RPMI7951 (cell line): ENCODE measurements around the gene HLA-DMA. TPM values are rescaled to one million over a fixed set of nuclear protein-coding genes. Genes with fewer than 3 reads are reported as not detected.
A peak's percentile ranks its signal among the peaks of the same experiment; 100 is the strongest.
"Not testable (repeated sequence)": the region's sequence is repeated elsewhere in the genome, so short reads cannot be mapped to it uniquely, and the experiment has no call there.

Experiments used
- DNase-seq: peaks from one replicate; pipeline ENCODE4 v3.0.0-alpha.2; 2012; ENCODE audit warnings: low read depth
- total RNA-seq: library from RNA; depleted of rRNA; stranded (reverse); fragments of >200 nt; shearing (Covaris generic); gene quantifications from 2 replicates; pipeline ENCODE4 v1.2.3, GENCODE V29; 2014

The HLA-DMA gene
- total RNA-seq, 1 experiment from 2014 or later = 10.9 TPM

DNA sequence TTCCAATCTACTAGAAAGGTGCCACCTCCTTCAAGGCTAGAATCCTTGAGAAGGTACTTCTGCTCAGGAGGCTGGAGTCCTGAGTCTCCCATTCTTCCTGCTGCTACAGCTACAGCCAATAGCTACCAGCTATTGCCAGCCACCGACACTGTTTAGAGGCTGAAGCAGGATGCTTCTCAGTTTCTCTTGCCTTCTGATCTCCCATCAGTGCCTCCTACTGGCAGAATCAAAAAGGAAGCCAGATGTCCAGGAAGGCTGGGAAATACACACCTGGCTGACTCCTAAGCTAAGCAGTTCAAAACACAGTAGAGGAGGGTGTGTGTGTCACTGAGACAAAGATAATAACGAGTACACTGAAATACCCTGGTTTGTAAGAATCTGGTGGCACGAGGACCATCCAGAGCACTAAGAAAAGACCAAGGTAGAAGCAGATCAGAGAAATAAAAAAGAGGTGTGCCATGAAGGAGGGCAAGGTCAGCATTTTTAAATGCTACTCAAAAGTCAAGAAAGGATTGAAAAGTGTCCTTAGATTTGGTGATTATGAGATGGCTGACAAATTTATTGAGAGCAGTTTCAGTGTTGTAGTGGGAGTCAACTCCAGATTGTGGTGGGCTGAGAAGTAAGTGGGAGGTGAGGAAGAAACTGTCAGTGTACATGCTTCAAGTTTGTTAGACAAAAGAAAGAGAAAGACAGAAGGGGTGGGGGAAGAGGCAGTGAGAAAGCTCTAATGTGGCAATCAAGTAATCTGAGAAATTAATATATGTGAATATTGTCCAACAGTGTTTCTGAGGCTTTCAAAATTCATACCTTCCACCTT lies 2.3 kb upstream of the HLA-DMA start:
- peak; percentile 23 for DNase-seq

DNA sequence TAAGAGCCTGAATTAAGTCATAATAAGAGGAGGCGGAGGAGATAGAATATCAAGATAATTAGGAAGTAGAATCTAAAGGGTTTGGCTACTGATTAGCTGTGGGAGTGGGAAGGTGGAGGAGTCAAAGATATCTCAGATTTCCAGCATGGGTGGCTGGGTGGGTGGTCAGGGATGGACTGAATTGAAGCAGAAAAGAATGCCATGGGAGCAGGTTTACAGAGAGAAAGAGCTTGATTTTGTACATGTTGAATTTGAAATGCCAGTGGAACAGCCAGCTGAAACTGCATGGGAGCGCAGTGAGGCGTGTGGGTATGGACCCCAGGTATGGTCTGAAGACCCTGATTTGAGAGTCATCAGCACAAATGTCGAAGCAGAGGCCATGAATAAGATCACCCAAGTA lies 1.4 kb upstream of the HLA-DMA start:
- no peak for DNase-seq

DNA sequence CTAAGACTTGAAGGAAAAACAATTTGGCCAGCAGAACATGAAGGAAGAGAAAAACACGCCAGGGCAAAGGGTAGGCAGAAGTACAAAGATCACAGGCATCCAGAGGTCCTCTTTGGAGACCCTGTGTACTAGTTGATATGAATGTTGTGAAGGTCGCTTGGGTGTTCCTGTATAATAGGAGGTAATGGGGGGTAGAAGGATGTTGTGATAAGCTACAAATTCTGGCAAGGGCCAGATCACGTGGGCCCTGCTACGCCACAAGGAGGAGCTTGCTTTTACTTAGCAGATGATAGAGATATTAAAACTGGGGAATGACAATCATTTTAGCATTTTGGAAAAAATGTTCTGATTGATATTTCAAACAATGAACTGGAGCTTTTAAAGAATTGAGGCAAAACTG lies 878 bp upstream of the HLA-DMA start:
- no peak for DNase-seq

DNA sequence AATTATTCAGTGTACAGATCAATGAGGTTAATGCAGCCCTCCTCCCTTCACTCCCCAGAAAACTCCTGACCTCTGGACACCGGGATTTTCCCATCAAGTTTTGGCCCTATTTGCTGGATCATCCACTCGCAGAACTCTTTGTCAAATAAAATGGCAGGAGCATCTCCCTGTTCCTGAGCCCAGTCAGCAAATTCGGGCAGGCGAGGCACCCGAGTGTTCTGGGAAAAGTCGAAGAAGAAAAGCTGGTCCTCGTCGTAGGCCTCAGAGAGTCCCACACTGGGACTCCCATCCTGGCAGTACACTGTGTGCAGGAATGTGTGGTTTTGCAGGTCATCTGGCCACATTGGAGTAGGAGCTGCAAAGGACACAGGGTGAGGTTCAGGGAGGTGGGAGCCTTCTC lies 2.4 kb downstream of the HLA-DMA start:
- no peak for DNase-seq

DNA sequence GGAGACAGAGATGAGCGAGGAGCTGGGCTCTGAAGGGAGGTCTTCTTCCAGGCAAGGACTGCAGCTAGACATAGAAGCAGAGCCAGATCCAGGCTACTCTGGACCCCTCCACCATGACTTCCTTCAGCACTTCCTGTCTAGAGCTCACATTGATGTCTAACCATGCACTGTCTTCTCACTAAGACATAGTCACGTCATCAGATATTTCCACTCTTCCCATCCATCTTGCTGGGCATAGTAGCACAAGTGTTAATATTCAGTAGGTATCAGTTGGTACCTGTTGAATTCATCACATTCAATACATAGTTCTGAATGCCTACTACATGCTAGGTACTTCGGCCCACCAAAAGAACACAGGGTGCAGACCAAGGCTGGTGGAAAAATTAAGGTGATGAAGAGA lies 2.9 kb downstream of the HLA-DMA start:
- DNase-seq = no peak

DNA sequence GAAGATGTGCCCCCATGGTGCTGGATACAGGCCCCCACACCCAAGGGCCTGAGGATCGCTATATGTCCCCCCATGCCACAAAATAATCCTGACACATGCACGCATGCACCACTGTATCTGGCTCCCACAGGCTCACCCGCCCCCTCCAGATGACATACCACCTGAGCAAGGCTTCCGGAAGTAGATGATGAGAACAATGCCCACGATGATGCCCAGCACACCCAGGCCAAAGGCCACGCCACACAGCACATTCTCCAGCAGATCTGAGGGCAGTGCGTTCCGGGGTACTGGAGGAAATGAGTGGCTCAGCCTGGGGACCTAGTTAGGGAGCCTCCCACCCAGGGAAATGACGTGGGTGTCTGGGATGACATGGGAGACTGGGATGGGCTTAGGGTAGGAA lies 3.8 kb downstream of the HLA-DMA start:
- DNase-seq = no peak

DNA sequence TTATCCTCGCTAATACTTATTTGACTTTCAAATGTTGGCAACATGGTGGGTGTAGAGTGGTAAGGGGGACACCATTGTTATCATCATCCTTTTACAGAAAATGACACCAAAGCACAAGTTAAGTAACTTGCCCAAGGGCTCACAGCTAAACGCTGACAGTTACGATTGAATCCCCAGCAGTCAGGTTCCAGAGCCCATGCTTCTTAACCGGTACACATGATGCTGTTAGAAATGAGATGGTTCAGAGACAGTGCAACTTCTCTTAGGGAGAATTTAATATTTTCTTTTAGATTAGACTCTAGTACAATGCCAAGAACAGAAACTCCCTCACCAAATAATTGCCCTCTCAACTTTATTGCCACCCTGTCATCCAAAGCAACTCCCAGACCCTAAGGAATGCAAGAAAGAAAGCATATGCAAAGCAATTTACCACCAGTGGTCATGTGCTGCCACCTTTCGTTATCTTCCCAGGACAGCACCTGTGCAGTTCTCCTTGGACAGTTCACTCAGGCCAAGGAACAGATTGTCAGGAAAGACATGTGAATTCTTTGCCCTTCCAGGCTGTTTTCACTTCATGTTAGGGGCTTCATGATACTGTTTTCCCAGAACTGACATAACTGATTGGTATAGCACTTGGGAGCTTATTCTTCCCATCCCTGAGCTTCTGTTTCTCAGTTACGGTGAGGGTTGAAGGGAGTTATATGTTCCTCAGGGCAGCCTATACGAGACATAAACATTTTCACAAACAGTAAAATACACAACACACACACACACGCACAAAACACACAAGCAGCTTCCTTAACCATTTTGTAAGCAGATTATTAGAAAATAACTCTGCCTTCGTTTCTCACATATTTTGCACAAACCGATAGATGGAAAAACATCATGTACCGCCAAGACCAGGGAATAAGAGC lies 5.1 kb downstream of the HLA-DMA start:
- DNase-seq = peak; percentile 29

DNA sequence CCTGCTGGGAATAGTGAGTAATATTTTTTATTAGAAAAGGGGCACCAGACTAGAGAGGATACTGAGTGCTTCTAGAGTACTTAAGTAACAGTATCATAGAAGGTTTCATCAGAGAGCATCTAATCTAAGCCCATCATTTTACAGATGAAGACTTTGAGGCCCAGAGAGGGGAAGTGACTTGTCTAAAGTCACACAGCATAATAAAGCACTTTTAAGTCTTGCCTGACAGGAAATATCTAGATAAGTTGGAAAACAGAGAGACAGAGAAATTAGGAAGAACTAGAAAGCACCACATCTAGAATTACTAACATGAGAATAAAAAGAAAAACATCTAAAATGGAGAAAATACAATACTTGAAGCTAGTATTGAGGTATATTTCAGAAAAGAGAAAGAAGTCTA lies 6.0 kb downstream of the HLA-DMA start:
- DNase-seq = no peak

DNA sequence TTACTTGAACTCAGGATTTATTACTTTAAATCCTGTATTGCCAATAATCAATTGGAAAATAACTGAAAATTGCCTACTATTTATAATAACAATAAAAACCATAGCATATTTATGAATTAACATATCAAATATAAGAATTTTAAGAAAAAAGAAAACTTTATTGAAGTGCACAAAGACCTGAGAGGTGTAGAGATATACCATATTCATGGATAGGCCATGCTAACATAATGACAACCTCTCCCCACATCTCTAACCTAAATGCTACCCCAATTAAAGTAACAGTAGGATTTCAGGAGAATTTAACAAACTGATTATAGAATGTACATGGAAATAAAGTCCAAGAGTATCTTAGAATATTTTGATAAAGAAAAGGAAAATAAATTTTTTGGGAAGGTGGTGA lies 6.9 kb downstream of the HLA-DMA start:
- DNase-seq = no peak

DNA sequence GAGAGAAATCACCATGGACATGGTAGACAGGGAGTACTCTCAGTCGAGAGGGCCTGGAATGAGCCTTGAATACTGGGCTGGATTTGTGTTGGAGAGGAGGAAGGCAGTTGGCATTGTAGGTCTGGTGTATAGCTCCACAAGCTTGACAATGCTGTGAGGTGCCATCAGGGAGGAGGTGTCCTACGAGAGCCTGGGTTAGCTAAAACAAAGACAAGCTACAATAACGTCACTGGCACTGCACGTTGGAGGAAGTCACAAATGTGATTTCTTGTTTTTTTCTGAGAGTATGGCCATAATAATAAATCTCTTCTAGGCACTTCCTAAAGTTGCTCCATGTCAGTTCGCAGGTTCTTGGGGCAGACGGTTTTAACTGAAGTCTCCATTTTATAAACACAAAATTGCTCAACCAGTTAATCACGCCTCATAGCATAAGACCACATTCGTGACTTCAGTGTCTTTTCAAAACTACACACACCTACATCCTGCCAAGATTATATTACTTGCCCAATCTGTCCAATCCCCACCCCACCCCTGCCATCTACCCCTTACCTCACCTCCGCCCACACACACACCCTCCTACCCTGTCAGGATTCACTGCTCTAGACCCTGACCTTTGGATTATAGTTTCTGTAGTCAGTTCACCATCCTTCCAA lies 7.7 kb downstream of the HLA-DMA start:
- no peak for DNase-seq

DNA sequence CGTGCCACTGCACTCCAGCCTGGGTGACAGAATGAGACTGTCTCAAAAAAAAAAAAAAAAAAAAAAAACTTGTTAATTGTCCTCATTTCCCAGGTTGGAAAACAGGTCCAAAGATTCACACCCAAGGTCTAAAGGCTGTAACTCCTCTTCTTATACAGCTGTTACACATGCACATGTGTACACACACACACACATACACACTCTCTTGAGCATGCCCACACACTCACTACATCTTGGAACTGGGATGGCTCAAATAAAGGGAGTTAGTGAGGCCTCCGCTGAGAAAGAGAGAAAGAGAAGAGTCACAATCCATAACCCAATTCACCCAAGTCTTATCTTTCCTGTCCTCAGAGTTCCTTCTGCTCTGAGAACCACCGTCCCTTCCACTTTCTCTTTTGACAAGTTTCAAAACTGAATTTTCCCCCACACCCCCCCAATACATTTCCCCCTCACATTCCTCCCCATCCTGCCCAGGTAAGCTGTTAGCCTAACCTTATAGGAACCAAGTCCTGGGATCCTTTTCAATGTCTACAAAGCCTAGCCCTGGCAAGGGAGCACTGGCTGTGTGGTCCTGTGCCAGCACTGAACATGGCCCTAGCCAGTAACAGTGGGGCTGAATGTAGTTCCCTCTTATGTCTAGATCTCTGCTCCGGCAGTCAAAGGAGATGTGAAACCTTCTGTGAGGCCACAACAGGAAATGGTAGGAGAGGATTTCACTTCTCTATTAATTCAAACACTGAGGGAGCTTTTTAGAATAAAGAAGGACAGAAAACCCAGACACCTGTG lies 8.8 kb downstream of the HLA-DMA start:
- no peak for DNase-seq

DNA sequence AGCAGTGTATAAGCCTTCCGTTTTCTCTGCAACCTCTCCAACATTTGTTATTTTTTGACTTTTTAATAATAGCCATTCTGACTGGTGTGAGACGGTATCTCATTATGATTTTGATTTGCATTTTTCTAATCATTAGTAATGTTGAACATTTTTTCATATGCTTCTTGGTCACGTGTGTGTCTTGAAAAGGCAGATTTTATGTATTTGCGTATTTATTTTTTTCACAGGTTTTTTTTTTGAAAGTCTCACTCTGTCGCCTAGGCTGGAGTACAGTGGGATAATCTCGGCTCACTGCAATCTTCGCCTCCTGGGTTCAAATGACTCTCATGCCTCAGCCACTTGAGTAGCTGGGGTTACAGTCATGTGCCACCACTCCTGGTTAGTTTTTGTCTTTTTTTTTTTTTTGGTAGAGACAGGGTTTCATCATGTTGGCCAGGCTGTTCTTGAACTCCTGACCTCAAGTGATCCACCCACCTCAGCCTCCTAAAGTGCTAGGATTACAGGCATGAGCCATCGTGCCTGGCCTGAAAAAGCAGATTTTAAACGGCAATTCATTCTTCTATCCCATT lies 10.3 kb downstream of the HLA-DMA start:
- DNase-seq = not testable (repeated sequence)

DNA sequence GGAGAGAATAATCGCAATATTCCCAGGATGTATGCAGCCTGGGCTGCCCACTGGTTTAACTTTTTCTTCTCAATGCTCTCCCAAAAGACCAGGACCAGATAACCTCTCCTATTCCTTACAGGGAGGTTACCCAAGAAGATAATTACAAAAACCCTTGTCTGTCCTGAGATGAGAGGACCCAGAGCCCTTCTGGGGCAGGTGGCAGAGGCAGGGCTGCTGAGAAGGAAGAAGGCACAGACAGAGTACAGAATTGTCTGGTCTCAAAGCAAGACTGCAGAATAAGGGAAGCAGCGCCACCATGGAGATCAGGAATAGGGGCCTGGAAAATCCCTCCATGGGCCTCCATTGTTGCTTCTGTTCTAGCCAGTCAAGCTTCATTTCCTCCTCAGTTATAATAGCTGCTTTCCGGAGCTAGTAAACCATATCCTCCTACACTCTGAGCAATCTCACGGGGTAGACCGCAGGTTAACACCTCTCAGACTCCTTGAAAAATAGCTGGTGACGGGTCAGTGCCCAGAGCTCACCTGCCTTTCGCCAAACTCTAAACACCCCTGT lies 11.6 kb downstream of the HLA-DMA start:
- DNase-seq = no peak

DNA sequence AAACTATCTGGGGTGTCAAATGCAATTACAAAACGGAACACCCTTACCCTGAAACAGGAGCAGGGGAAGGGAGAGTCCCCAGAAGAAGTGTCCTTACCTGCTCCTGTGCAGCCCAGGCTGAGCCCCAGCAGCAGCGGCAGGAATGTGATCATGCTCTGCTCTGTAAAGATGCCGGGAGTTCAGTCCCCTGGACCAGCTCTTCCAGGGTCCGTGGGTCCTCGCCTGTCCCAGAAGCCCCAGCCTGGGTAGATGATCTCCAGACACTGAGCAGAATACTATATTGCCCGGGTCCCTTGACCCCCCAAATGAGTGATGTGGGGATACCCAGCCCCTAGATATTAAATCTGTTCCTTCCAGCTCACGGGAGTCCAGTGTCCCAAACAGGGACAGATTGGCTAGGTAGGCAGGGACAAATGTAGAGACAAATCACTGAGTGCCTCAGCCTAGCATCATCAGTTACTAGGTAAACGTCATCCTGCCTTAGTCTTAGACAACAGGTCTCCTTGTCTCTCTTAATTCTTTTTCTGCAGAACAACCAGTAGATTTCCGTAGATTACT lies 12.2 kb downstream of the HLA-DMA start, which contains the start of gene HLA-DMB:
Gene HLA-DMB (minus strand): TSS at position 373 of the 558 bp plus-strand sequence. CDS start 221 bp downstream, at position 152.
- DNase-seq = peak; percentile 76

DNA sequence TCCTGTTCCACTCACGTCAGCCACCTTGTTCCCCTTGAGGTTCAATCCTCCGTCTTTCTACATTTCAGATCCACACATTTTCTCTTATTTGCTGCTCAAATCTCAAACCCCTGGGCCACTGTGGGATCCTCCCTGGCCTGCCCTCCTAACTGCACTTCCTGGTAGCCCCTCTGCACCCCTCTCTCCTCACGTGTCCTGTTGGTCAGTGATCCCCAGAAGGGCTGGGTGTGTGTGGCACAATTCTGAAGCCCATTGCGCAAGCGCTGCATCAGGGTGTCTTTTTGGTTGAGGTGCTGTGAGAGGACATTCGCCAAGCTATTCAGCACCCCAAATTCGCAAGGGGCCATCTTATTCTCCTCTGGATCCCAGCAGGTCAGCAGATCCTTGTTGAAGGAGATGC lies 14.4 kb downstream of the HLA-DMA start:
- no peak for DNase-seq

DNA sequence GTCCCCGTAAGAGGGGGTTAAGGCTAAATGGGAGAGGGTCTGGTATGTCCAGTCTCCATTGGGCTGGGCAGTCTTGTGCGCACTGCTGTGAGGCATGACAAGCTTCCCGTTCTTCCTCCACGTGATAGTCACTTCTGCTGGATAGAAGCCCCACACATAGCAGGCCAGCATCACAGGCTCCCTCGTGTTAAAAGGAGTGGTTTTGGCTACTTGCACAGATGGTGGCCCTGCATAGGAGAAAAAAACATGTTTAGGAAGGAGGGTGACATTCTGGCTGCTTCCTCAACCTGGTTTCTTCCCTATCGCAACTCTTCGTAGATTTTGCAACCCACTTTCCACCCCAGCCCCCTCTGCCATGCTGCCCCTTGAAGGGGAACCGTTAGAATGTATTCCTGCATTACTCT lies 15.7 kb downstream of the HLA-DMA start:
- DNase-seq = no peak

DNA sequence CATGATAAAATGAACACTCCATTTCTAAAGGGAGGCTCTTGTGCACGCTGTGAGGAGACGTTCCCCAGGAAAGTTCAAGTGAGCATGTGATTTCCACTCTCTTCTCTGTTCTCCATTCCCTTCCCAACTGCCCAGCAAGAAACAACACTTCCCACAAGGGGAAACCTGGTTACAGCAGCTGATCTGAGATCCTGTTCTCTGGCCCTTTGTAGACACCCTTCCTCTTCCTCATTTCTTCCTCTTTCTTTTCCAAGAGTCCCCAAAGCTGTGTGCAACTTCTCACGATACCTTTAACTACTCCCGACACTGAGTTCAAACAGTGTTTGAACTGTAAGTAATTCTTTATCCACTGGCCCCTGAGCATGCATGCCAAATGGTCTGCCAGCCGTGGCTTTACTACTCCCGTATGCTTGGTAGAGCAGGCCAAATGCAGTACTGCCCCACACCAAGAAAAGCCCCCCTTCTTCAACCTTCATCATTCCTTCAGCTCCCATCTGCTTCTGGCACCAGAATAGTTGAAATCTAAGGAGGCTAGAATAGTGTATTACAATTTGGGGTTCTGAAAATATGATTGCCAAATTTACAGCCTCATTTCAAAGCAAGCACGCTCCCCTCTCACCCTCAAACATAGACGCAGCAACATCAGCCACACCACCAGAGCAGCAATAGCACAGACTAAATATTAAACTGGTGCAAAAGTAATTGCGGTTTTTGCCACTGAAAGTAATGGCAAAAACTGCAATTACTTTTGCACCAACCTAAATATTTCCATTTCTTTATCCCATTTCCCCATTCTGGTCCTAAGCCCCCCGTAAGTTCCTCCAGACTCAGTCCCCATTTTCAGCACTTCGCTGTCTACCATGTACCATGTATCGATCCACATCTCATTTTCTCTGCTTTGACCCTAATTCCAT lies 16.4 kb downstream of the HLA-DMA start:
- no peak for DNase-seq

DNA sequence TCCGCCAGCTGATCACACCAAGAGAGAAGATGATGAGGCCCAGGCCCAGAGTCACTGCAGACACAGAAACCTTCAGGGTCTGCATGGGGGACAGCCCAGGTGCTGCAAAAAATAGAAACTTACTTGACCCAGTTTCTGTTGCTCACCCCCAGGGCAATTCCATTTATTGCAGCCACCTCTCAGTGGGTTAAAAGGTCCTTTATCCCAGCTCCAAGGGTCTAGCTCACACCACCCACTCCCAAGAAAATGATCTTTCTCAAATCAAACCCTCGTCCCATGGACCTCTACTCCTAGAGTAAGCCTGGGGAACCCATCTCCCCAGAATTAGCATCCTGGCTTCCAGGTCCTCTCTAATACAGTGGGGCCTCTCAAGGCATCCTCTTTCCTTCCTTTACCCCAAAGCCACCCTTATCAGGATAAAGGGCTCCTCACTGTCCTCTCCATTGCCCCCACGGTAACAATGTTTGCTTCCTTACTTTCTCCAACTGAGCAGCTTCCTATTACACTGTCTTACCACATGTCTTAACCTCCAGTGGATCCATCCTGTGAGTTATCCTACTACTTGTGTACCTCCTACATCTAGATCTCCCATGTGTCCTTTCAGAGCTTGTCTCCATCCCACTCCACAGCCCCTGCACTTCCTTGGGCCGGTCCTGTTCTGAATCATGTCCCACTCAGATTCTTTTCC lies 17.2 kb downstream of the HLA-DMA start:
- no peak for DNase-seq

DNA sequence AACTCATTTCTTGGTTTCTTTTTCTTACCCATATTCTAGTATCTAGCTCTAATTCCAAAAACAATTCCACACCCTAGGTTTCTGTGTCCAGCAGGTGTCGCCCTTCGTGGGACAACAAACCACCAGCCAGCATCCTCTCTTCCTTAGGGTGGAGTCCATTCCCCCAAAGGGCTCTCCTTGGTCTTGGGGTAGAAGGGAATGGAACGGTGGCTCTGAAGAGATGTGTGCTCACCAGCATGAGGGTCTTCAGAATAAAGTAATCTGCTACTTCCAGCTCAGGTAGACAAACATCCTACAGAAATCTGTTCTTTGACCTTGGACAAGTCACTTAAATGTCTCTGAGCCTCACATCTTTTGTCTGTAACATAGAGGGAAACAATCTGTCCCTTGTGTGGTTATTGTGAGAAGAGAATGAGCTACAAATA lies 19.2 kb downstream of the HLA-DMA start:
- peak; percentile 74 for DNase-seq
